Measurements from ENCODE around the gene ARHGAP9. TPM values are rescaled to one million over a fixed set of nuclear protein-coding genes. Genes with fewer than 3 reads are reported as not detected.
A peak's percentile ranks its signal among the peaks of the same experiment; 100 is the strongest.

Gene ARHGAP9
- total RNA-seq, 6 experiments from 2014 or later, result 3.5 to 11.0 (median 6.8) TPM

- Histone ChIP-seq H3K27me3 (no peaks in the 10 kb centered on the region), H3K9me3 (no peaks in the 10 kb centered on the region), H3K4me1 (no peaks in the 10 kb centered on the region), H3K4me3 (no peak overlapping the region), H3K36me3 (no peaks in the 10 kb centered on the region), H3K27ac (no peak overlapping the region)
- no peak for ATAC-seq
- WGBS (ENCODE audit: insufficient coverage, low coverage, low lambda C conversion rate, missing lambda C conversion rate), result 78% methylated on average over 1 of the region's 1 CpG
- intact Hi-C loops (cut with DNase I), result no loop called here
- TF ChIP-seq POLR2A (IDR thresholded peaks at IDR 0.05), result no peak
- TF ChIP-seq CTCF (IDR thresholded peaks at IDR 0.05), result no peak
- DNase-seq, result no peak
Measured at GRCh38 chr12:57481671-57482070, 2.0 kb upstream of the ARHGAP9 start.

- no peak overlapping the region for H3K4me3 ChIP-seq
- DNase-seq (no peak), ATAC-seq (no peak)
- no peaks in the 10 kb centered on the region for H3K9me3 ChIP-seq
- peaks cover 0 to 14% of the 10 kb centered on the region in 2 donors for H3K27me3 ChIP-seq
- H3K36me3 ChIP-seq, result no peaks in the 10 kb centered on the region
- peaks cover 0 to 13% (median 5%) of the 10 kb centered on the region in 4 donors for H3K4me1 ChIP-seq
- TF ChIP-seq CTCF (IDR thresholded peaks at IDR 0.05), result no peak
- no peak for TF ChIP-seq POLR2A (IDR thresholded peaks at IDR 0.05)
- 20% methylated on average over 1 of the region's 10 CpGs for WGBS (ENCODE audit: insufficient coverage, low coverage, low lambda C conversion rate, missing lambda C conversion rate)
- peak overlapping the region; percentile 50 to 73 (median 66) for H3K27ac ChIP-seq
- intact Hi-C loops (cut with DNase I), result no loop called here
Measured at GRCh38 chr12:57479043-57479375, 657 bp downstream of the ARHGAP9 start.

- DNase-seq (no peak), ATAC-seq (peak; percentile 19 to 53 (median 34))
- intact Hi-C loops (cut with DNase I), result no loop called here
- 59% methylated on average over 10 of the region's 12 CpGs for WGBS (ENCODE audit: insufficient coverage, low coverage, low lambda C conversion rate, missing lambda C conversion rate)
- no peaks in the 10 kb centered on the region for H3K36me3 ChIP-seq
- H3K9me3 ChIP-seq, result no peaks in the 10 kb centered on the region
- H3K4me1 ChIP-seq, result peaks cover 0 to 13% (median 5%) of the 10 kb centered on the region in 4 donors
- H3K27ac ChIP-seq, result peak overlapping the region; percentile 50 to 73 (median 66)
- H3K27me3 ChIP-seq, result peaks cover 0 to 14% of the 10 kb centered on the region in 2 donors
- TF ChIP-seq CTCF (IDR thresholded peaks at IDR 0.05), result no peak
- TF ChIP-seq POLR2A (IDR thresholded peaks at IDR 0.05), result no peak
- H3K4me3 ChIP-seq, result peak overlapping the region; percentile 25 to 42 (median 29)
Measured at GRCh38 chr12:57477710-57478681, 1.7 kb downstream of the ARHGAP9 start.

GRCh38 chr12:57476993-57477709 lies 2.5 kb downstream of the ARHGAP9 start:
- intact Hi-C loops (cut with DNase I), result no loop called here
- peaks cover 0 to 14% of the 10 kb centered on the region in 2 donors for H3K27me3 ChIP-seq
- peaks cover 0 to 13% (median 5%) of the 10 kb centered on the region in 4 donors for H3K4me1 ChIP-seq
- ATAC-seq (no peak), DNase-seq (no peak)
- H3K4me3 ChIP-seq, result peak overlapping the region; percentile 25 to 42 (median 29)
- no peaks in the 10 kb centered on the region for H3K36me3 ChIP-seq
- peak overlapping the region; percentile 26 to 73 (median 66) for H3K27ac ChIP-seq
- WGBS (ENCODE audit: insufficient coverage, low coverage, low lambda C conversion rate, missing lambda C conversion rate), result 53% methylated on average over 4 of the region's 15 CpGs
- TF ChIP-seq CTCF (IDR thresholded peaks at IDR 0.05) (no peak), POLR2A (IDR thresholded peaks at IDR 0.05) (no peak)
- no peaks in the 10 kb centered on the region for H3K9me3 ChIP-seq
